Caco-2 (cell line): ENCODE results near the gene CLDN7. TPM values are rescaled to one million over a fixed set of nuclear protein-coding genes. Genes with fewer than 3 reads are reported as not detected.

Experiments
- BruUV-seq: library from RNA; stranded (reverse); fragments of 400-500 nt; replicated peaks from 2 replicates; lab custom pipeline; 2021; lab: Mats Ljungman, UMichigan
- CTCF ChIA-PET: fragments of 300-600 bp; sonication (Branson Sonifier 250); formaldehyde crosslinking; loops from one replicate; lab custom pipeline; 2022; ENCODE audit warnings: antibody characterized with exemption; lab: Charles Lee
- POLR2A ChIA-PET: fragments of 300-600 bp; sonication (Branson Sonifier 250); formaldehyde crosslinking; loops from one replicate; lab custom pipeline; 2022; ENCODE audit warnings: antibody characterized with exemption; lab: Charles Lee
- DNase-seq, 2 experiments: peaks; one replicate each; pipeline versions ENCODE4 v3.0.0 to v3.0.0-alpha.2; 2020 to 2022
- H3K27me3 ChIP-seq: replicated peaks from 2 replicates; pipeline ENCODE4 v1.6.0; 2011; ENCODE audit warnings: low read length; ENCODE audit not compliant: control insufficient read depth, insufficient read depth
- H3K36me3 ChIP-seq: 2 replicates; pipeline ENCODE4 v1.5.1; 2011; ENCODE audit warnings: low read length; ENCODE audit not compliant: control insufficient read depth, insufficient read depth
- H3K4me1 ChIP-seq: fragments of 250-450 bp; sonication (Bioruptor Pico); 2 replicates; pipeline ENCODE4 v1.5.1; 2020; ENCODE audit warnings: mild to moderate bottlenecking
- H3K4me3 ChIP-seq: 2 replicates; pipeline ENCODE4 v1.5.1; 2011; ENCODE audit warnings: low read depth, mild to moderate bottlenecking, control low read depth, low read length
- H3K9me3 ChIP-seq: fragments of 250-450 bp; sonication (Bioruptor Pico); 2 replicates; pipeline ENCODE4 v1.5.1; 2020; ENCODE audit warnings: mild to moderate bottlenecking, moderate library complexity
- H3K27ac Mint-ChIP-seq: one replicate; pipeline ENCODE4 v1.8.0; 2022; ENCODE audit warnings: mixed read lengths; ENCODE audit not compliant: unreplicated experiment
- H3K27me3 Mint-ChIP-seq: one replicate; pipeline ENCODE4 v1.8.0; 2022; ENCODE audit warnings: mixed read lengths; ENCODE audit not compliant: insufficient read depth, unreplicated experiment
- H3K36me3 Mint-ChIP-seq: one replicate; pipeline ENCODE4 v1.8.0; 2022; ENCODE audit warnings: mild to moderate bottlenecking, mixed read lengths; ENCODE audit not compliant: insufficient read depth, unreplicated experiment
- H3K4me1 Mint-ChIP-seq: one replicate; pipeline ENCODE4 v1.8.0; 2022; ENCODE audit warnings: low read depth, mixed read lengths; ENCODE audit not compliant: unreplicated experiment
- H3K4me3 Mint-ChIP-seq: one replicate; pipeline ENCODE4 v1.8.0; 2022; ENCODE audit warnings: mild to moderate bottlenecking, moderate library complexity, mixed read lengths; ENCODE audit not compliant: unreplicated experiment
- H3K9me3 Mint-ChIP-seq: one replicate; pipeline ENCODE4 v1.8.0; 2022; ENCODE audit warnings: mixed read lengths; ENCODE audit not compliant: unreplicated experiment
- CTCF ChIP-seq, 2 experiments: fragments of 200-600 bp in 1 of 2; IDR thresholded peaks; 1 replicate in 1 of 2; 2 replicates in 1 of 2; pipeline versions ENCODE4 v1.5.1 to v1.8.0; 2011 to 2022; ENCODE audit warnings: antibody characterized with exemption in 1 of 2, control low read depth in 1 of 2, inconsistent platforms in 1 of 2, low read depth in 1 of 2, low read length in 1 of 2, mild to moderate bottlenecking in 1 of 2, moderate library complexity in 1 of 2; ENCODE audit not compliant: insufficient read depth in 1 of 2, severe bottlenecking in 1 of 2, unreplicated experiment in 1 of 2
- intact Hi-C: fragments of 100-400 bp; cut with micrococcal nuclease; formaldehyde crosslinking; loops from one replicate; pipeline ENCODE4 v1.10.0; 2022; ENCODE audit not compliant: unreplicated experiment
- total RNA-seq: library from RNA; stranded (reverse); gene quantifications from 2 replicates; pipeline ENCODE4 v1.2.3, GENCODE V29; 2022

CLDN7 gene
- total RNA-seq, 1 experiment from 2014 or later = 111 TPM

- H3K4me3 ChIP-seq = no peak overlapping the region
- BruUV-seq = no TSS peak
- Mint-ChIP-seq H3K27ac (no peak overlapping the region), H3K9me3 (no peaks in the 10 kb centered on the region), H3K27me3 (no peaks in the 10 kb centered on the region), H3K4me1 (peaks cover 9% of the 10 kb centered on the region), H3K4me3 (peak overlapping the region; percentile 99), H3K36me3 (peaks cover 89% of the 10 kb centered on the region)
- no peaks in the 10 kb centered on the region for H3K27me3 ChIP-seq
- POLR2A ChIA-PET = interaction anchor here (0.7 kb wide), 1 partner anchor 145 kb away, joined by 4 read pairs; the partner anchor contains the start of gene ASGR2
- no peak for DNase-seq
- TF ChIP-seq CTCF (IDR thresholded peaks at IDR 0.05; ENCODE audit: insufficient read depth in 1 of 2, low read depth in 1 of 2, low read length in 1 of 2, severe bottlenecking in 1 of 2, unreplicated experiment in 1 of 2) = no peak
- CTCF ChIA-PET = no interaction called here
- intact Hi-C loops = no loop called here
- no peaks in the 10 kb centered on the region for H3K9me3 ChIP-seq
- H3K36me3 ChIP-seq = peaks cover 2% of the 10 kb centered on the region
- H3K4me1 ChIP-seq = peaks cover 24% of the 10 kb centered on the region
Observed at GRCh38 chr17:7259555-7259889, 2.8 kb downstream of the CLDN7 start.

- Mint-ChIP-seq H3K27ac (no peak overlapping the region), H3K4me3 (peak overlapping the region; percentile 99), H3K36me3 (peaks cover 90% of the 10 kb centered on the region), H3K9me3 (no peaks in the 10 kb centered on the region), H3K4me1 (peaks cover 6% of the 10 kb centered on the region), H3K27me3 (no peaks in the 10 kb centered on the region)
- Histone ChIP-seq H3K36me3 (peaks cover 2% of the 10 kb centered on the region), H3K9me3 (no peaks in the 10 kb centered on the region), H3K4me3 (no peak overlapping the region), H3K27me3 (no peaks in the 10 kb centered on the region), H3K4me1 (peaks cover 21% of the 10 kb centered on the region)
- BruUV-seq = no TSS peak
- ChIA-PET POLR2A (interaction anchor here (0.7 to 1.1 kb wide), 2 partner anchors 71 to 145 kb away, joined by 3 to 4 read pairs; partner anchors contain the start of gene ASGR2), CTCF (interaction anchor here (1.0 kb wide), 1 partner anchor 20 kb away, joined by 4 read pairs; the partner anchor contains the start of gene PHF23)
- no peak for TF ChIP-seq CTCF (IDR thresholded peaks at IDR 0.05; ENCODE audit: insufficient read depth in 1 of 2, low read depth in 1 of 2, low read length in 1 of 2, severe bottlenecking in 1 of 2, unreplicated experiment in 1 of 2)
- peak in 1 of 2 experiments; percentile 49 for DNase-seq
- intact Hi-C loops = no loop called here
Observed at GRCh38 chr17:7258731-7259554, 3.3 kb downstream of the CLDN7 start.

- peak overlapping the region; percentile 12 for H3K27ac Mint-ChIP-seq
- ChIA-PET POLR2A (interaction anchor here (1.1 kb wide), 1 partner anchor 15 kb away, joined by 3 read pairs; no protein-coding TSS in a partner anchor), CTCF (interaction anchor here (0.7 kb wide), 1 partner anchor 9 kb away, joined by 4 read pairs; no protein-coding TSS in a partner anchor)
- BruUV-seq = no TSS peak
- H3K4me3 ChIP-seq = no peak overlapping the region
- peaks cover 94% of the 10 kb centered on the region for H3K36me3 Mint-ChIP-seq
- DNase-seq = no peak
- H3K9me3 ChIP-seq = no peaks in the 10 kb centered on the region
- intact Hi-C loops = no loop called here
- no peaks in the 10 kb centered on the region for H3K27me3 Mint-ChIP-seq
- H3K4me1 ChIP-seq = peaks cover 21% of the 10 kb centered on the region
- H3K4me1 Mint-ChIP-seq = peaks cover 11% of the 10 kb centered on the region
- TF ChIP-seq CTCF (IDR thresholded peaks at IDR 0.05; ENCODE audit: insufficient read depth in 1 of 2, low read depth in 1 of 2, low read length in 1 of 2, severe bottlenecking in 1 of 2, unreplicated experiment in 1 of 2) = no peak
- H3K9me3 Mint-ChIP-seq = no peaks in the 10 kb centered on the region
- peaks cover 2% of the 10 kb centered on the region for H3K36me3 ChIP-seq
- no peak overlapping the region for H3K4me3 Mint-ChIP-seq
- no peaks in the 10 kb centered on the region for H3K27me3 ChIP-seq
Observed at GRCh38 chr17:7256766-7257456, 5.4 kb downstream of the CLDN7 start.
